ENCODE measurements around the gene RPTOR. TPM values are rescaled to one million over a fixed set of nuclear protein-coding genes. Genes with fewer than 3 reads are reported as not detected.
A peak's percentile ranks its signal among the peaks of the same experiment; 100 is the strongest.

RPTOR gene
- total and polyA plus RNA-seq, 2 donors (not counting 1 experiment from before 2014, with no cell fraction given): 6.7 to 22.8 TPM

- TF ChIP-seq EZH2 (IDR thresholded peaks at IDR 0.05; ENCODE audit: low read length, missing control alignments) (no peak), CTCF (conservative IDR thresholded peaks at IDR 0.05 in 1 of 2, IDR thresholded peaks at IDR 0.05 in 1 of 2; ENCODE audit: low read depth in 1 of 2, low read length in 2 of 2) (no peak)
- Histone ChIP-seq H3K4me2 (ENCODE audit: extremely low read depth, insufficient read depth, low read length) (no peak overlapping the region), H3K36me3 (ENCODE audit: control insufficient read depth, insufficient read depth, low read length) (peaks cover 24% of the 10 kb centered on the region), H3K27me3 (ENCODE audit: control insufficient read depth, insufficient read depth, low read length) (peaks cover 16% of the 10 kb centered on the region), H3K4me3 (replicated peaks in 1 of 4; ENCODE audit: control extremely low read depth in 1 of 4, insufficient read depth in 1 of 4, low read depth in 3 of 4, low read length in 4 of 4) (no peak overlapping the region), H3K9me3 (ENCODE audit: control insufficient read depth, insufficient read depth, low read depth, low read length) (no peaks in the 10 kb centered on the region), H4K20me1 (ENCODE audit: control insufficient read depth, extremely low read depth, insufficient read depth, low read length) (no peaks in the 10 kb centered on the region), H3K27ac (ENCODE audit: insufficient read depth, low read length) (no peak overlapping the region), H2AFZ (ENCODE audit: low read length) (no peak overlapping the region), H3K4me1 (ENCODE audit: control insufficient read depth, extremely low read depth, insufficient read depth, low read length) (peaks cover 3% of the 10 kb centered on the region), H3K9ac (ENCODE audit: insufficient read depth, low read length) (no peak overlapping the region), H3K79me2 (ENCODE audit: control insufficient read depth, insufficient read depth, low read length) (no peaks in the 10 kb centered on the region)
- no peak for DNase-seq (ENCODE audit: low read depth in 2 of 2)
These were observed 455.6 kb downstream of the RPTOR start for GRCh38 chr17:81000334-81000630.

- H3K9me3 ChIP-seq (ENCODE audit: control insufficient read depth, insufficient read depth, low read depth, low read length): no peaks in the 10 kb centered on the region
- TF ChIP-seq CTCF (conservative IDR thresholded peaks at IDR 0.05 in 1 of 2, IDR thresholded peaks at IDR 0.05 in 1 of 2; ENCODE audit: low read depth in 1 of 2, low read length in 2 of 2) (no peak), EZH2 (IDR thresholded peaks at IDR 0.05; ENCODE audit: low read length, missing control alignments) (no peak)
- H4K20me1 ChIP-seq (ENCODE audit: control insufficient read depth, extremely low read depth, insufficient read depth, low read length): no peaks in the 10 kb centered on the region
- peaks cover 17% of the 10 kb centered on the region for H3K27me3 ChIP-seq (ENCODE audit: control insufficient read depth, insufficient read depth, low read length)
- no peaks in the 10 kb centered on the region for H3K79me2 ChIP-seq (ENCODE audit: control insufficient read depth, insufficient read depth, low read length)
- no peak overlapping the region for H3K4me3 ChIP-seq (replicated peaks in 1 of 4; ENCODE audit: control extremely low read depth in 1 of 4, insufficient read depth in 1 of 4, low read depth in 3 of 4, low read length in 4 of 4)
- DNase-seq (ENCODE audit: low read depth in 2 of 2): no peak
- H3K4me2 ChIP-seq (ENCODE audit: extremely low read depth, insufficient read depth, low read length): no peak overlapping the region
- H3K36me3 ChIP-seq (ENCODE audit: control insufficient read depth, insufficient read depth, low read length): peaks cover 20% of the 10 kb centered on the region
- no peak overlapping the region for H2AFZ ChIP-seq (ENCODE audit: low read length)
- H3K4me1 ChIP-seq (ENCODE audit: control insufficient read depth, extremely low read depth, insufficient read depth, low read length): peaks cover 3% of the 10 kb centered on the region
- no peak overlapping the region for H3K9ac ChIP-seq (ENCODE audit: insufficient read depth, low read length)
- H3K27ac ChIP-seq (ENCODE audit: insufficient read depth, low read length): no peak overlapping the region
These were observed 456.2 kb downstream of the RPTOR start for GRCh38 chr17:81000631-81001357.

GRCh38 chr17:81002013-81002384 lies 457.4 kb downstream of the RPTOR start:
- no peak overlapping the region for H3K27ac ChIP-seq (ENCODE audit: insufficient read depth, low read length)
- H4K20me1 ChIP-seq (ENCODE audit: control insufficient read depth, extremely low read depth, insufficient read depth, low read length): no peaks in the 10 kb centered on the region
- no peak overlapping the region for H3K4me3 ChIP-seq (replicated peaks in 1 of 4; ENCODE audit: control extremely low read depth in 1 of 4, insufficient read depth in 1 of 4, low read depth in 3 of 4, low read length in 4 of 4)
- H3K9me3 ChIP-seq (ENCODE audit: control insufficient read depth, insufficient read depth, low read depth, low read length): no peaks in the 10 kb centered on the region
- no peak for TF ChIP-seq CTCF (conservative IDR thresholded peaks at IDR 0.05 in 1 of 2, IDR thresholded peaks at IDR 0.05 in 1 of 2; ENCODE audit: low read depth in 1 of 2, low read length in 2 of 2)
- no peak for TF ChIP-seq EZH2 (IDR thresholded peaks at IDR 0.05; ENCODE audit: low read length, missing control alignments)
- no peaks in the 10 kb centered on the region for H3K79me2 ChIP-seq (ENCODE audit: control insufficient read depth, insufficient read depth, low read length)
- no peak overlapping the region for H3K9ac ChIP-seq (ENCODE audit: insufficient read depth, low read length)
- DNase-seq (ENCODE audit: low read depth in 2 of 2): no peak
- H3K36me3 ChIP-seq (ENCODE audit: control insufficient read depth, insufficient read depth, low read length): peaks cover 16% of the 10 kb centered on the region
- peaks cover 3% of the 10 kb centered on the region for H3K4me1 ChIP-seq (ENCODE audit: control insufficient read depth, extremely low read depth, insufficient read depth, low read length)
- peaks cover 24% of the 10 kb centered on the region for H3K27me3 ChIP-seq (ENCODE audit: control insufficient read depth, insufficient read depth, low read length)
- no peak overlapping the region for H2AFZ ChIP-seq (ENCODE audit: low read length)
- peak overlapping the region; percentile 10 for H3K4me2 ChIP-seq (ENCODE audit: extremely low read depth, insufficient read depth, low read length)
